Measurements from ENCODE around the gene MYCT1.

GRCh38 chr6:152727507-152727906 is 29.8 kb downstream of the MYCT1 start:
- TF ChIP-seq FOXM1 (IDR thresholded peaks at IDR 0.05; ENCODE audit: borderline replicate concordance) (no peak), NFRKB (IDR thresholded peaks at IDR 0.05) (no peak), ARNT (IDR thresholded peaks at IDR 0.05) (no peak), SUZ12 (IDR thresholded peaks at IDR 0.05) (no peak), LEF1 (IDR thresholded peaks at IDR 0.05; ENCODE audit: borderline replicate concordance) (no peak), SP1 (IDR thresholded peaks at IDR 0.05) (no peak), ELF4 (IDR thresholded peaks at IDR 0.05) (no peak), BHLHE40 (IDR thresholded peaks at IDR 0.05; ENCODE audit: borderline replicate concordance) (no peak), CTBP1 (IDR thresholded peaks at IDR 0.05; ENCODE audit: borderline replicate concordance) (no peak), HDGF (IDR thresholded peaks at IDR 0.05; ENCODE audit: borderline replicate concordance) (no peak)
